ENCODE data around the gene PPHLN1.

DNA sequence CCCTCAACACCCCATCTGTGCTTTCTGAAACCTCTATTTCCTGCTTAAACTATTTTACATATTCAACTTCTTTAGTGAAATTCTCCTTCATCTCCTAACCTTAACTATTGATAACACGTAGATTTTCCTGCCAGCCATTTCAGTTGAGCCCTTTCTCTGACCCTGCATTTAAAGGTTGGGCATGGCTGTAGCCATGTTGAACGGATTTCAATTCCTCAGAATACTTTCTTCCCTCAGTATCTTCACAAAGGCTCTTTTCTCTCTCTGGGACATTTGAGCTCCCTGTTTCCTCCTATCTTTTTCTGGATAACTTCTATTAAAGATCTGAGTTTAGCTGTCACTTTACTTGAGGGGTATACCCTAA, 1.2 kb downstream of the PPHLN1 start:
- TF ChIP-seq, protein P1, sequence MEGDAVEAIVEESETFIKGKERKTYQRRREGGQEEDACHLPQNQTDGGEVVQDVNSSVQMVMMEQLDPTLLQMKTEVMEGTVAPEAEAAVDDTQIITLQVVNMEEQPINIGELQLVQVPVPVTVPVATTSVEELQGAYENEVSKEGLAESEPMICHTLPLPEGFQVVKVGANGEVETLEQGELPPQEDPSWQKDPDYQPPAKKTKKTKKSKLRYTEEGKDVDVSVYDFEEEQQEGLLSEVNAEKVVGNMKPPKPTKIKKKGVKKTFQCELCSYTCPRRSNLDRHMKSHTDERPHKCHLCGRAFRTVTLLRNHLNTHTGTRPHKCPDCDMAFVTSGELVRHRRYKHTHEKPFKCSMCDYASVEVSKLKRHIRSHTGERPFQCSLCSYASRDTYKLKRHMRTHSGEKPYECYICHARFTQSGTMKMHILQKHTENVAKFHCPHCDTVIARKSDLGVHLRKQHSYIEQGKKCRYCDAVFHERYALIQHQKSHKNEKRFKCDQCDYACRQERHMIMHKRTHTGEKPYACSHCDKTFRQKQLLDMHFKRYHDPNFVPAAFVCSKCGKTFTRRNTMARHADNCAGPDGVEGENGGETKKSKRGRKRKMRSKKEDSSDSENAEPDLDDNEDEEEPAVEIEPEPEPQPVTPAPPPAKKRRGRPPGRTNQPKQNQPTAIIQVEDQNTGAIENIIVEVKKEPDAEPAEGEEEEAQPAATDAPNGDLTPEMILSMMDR (IDR thresholded peaks at IDR 0.05) = no peak
- TF ChIP-seq ZFX (IDR thresholded peaks at IDR 0.05; ENCODE audit: borderline replicate concordance) = no peak

All from 22Rv1 (cell line).